BJ (cell line): Measurements from ENCODE around the gene SEC24C. TPM values are rescaled to one million over a fixed set of nuclear protein-coding genes. Genes with fewer than 3 reads are reported as not detected.
A peak's percentile ranks its signal among the peaks of the same experiment; 100 is the strongest.
"Not testable (repeated sequence)": the region's sequence is repeated elsewhere in the genome, so short reads cannot be mapped to it uniquely, and the experiment has no call there.

Experiments used
- CTCF ChIA-PET: fragments of 350-600 bp; formaldehyde crosslinking; extraction: SDS; loops from one replicate; lab custom pipeline; 2021; ENCODE audit warnings: antibody characterized with exemption, inconsistent platforms; lab: Yijun Ruan, JAX
- POLR2A ChIA-PET: fragments of 300-600 bp; sonication (Branson Sonifier 250); formaldehyde crosslinking; extraction: SDS; loops from one replicate; lab custom pipeline; 2021; ENCODE audit warnings: antibody characterized with exemption; lab: Charles Lee
- DNase-seq: peaks from one replicate; pipeline ENCODE4 v3.0.0-alpha.2; 2011; ENCODE audit warnings: low read depth
- H3K27me3 ChIP-seq: 2 replicates; pipeline ENCODE4 v1.6.0; 2011; ENCODE audit warnings: low read length; ENCODE audit not compliant: control insufficient read depth, insufficient read depth
- H3K36me3 ChIP-seq: 2 replicates; pipeline ENCODE4 v1.5.1; 2011; ENCODE audit warnings: low read length; ENCODE audit not compliant: control insufficient read depth, insufficient read depth
- H3K4me3 ChIP-seq: 2 replicates; pipeline ENCODE4 v1.5.1; 2011; ENCODE audit warnings: low read depth, mild to moderate bottlenecking, control low read depth, low read length
- polyA plus RNA-seq: library from polyadenylated mRNA; depleted of rRNA; stranded (reverse); fragments of >200 nt; gene quantifications from 2 replicates; pipeline ENCODE4 v1.2.3, GENCODE V29; 2011
- TF ChIP-seq, protein P1 (sequence below): IDR thresholded peaks from 2 replicates; pipeline ENCODE4 v1.5.1; 2011; ENCODE audit warnings: low read depth, mild to moderate bottlenecking, control low read depth, inconsistent platforms, low read length, moderate library complexity; ENCODE audit not compliant: insufficient read depth

The SEC24C gene
- polyA plus RNA-seq, 1 experiment: 92.2 TPM

DNA sequence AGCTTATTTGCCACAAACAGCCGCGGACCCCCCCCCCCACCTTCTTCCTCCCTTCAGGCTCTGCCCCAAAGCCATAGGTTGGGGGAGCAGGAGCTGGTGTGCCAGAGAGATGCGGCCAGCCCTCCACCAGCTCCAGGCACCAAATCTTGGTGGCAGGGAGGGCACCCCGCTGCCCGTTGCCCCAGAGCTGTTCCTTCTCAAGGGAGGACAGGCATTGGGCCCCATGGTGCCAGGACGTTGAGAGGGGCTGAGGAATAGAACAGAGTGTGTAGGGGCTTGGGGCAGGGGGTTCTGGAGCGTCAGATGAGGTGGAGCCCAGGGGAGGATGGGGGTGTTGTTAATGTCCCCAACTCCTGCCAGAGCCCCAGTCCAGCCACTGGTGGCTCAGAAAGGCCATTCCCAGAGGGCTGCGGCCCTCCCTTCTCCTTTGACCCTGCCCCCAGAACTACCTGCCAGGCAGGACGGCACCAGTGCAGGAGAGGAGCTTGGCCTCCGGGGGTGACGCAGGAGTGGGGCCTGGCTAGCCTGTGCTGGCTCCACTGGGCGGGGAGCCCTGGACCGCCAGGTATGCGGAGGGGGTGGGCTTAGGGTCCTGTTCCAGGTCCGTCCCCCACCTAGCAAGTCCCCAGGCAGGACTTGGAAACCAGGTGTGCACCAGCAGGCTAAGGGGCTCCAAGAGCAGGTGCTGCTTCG lies 10.0 kb upstream of the SEC24C start:
- H3K36me3 ChIP-seq: peaks cover 16% of the 10 kb centered on the region
- ChIA-PET CTCF (interaction anchor here (1.5 kb wide), 1 partner anchor 10 kb away, joined by 5 read pairs; the partner anchor contains the start of gene SEC24C), POLR2A (interaction anchor here (0.7 kb wide), 1 partner anchor 9 kb away, joined by 15 read pairs; no protein-coding TSS in a partner anchor)
- no peak for DNase-seq
- no peaks in the 10 kb centered on the region for H3K27me3 ChIP-seq
- no peak overlapping the region for H3K4me3 ChIP-seq
- TF ChIP-seq, protein P1, sequence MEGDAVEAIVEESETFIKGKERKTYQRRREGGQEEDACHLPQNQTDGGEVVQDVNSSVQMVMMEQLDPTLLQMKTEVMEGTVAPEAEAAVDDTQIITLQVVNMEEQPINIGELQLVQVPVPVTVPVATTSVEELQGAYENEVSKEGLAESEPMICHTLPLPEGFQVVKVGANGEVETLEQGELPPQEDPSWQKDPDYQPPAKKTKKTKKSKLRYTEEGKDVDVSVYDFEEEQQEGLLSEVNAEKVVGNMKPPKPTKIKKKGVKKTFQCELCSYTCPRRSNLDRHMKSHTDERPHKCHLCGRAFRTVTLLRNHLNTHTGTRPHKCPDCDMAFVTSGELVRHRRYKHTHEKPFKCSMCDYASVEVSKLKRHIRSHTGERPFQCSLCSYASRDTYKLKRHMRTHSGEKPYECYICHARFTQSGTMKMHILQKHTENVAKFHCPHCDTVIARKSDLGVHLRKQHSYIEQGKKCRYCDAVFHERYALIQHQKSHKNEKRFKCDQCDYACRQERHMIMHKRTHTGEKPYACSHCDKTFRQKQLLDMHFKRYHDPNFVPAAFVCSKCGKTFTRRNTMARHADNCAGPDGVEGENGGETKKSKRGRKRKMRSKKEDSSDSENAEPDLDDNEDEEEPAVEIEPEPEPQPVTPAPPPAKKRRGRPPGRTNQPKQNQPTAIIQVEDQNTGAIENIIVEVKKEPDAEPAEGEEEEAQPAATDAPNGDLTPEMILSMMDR: no peak

DNA sequence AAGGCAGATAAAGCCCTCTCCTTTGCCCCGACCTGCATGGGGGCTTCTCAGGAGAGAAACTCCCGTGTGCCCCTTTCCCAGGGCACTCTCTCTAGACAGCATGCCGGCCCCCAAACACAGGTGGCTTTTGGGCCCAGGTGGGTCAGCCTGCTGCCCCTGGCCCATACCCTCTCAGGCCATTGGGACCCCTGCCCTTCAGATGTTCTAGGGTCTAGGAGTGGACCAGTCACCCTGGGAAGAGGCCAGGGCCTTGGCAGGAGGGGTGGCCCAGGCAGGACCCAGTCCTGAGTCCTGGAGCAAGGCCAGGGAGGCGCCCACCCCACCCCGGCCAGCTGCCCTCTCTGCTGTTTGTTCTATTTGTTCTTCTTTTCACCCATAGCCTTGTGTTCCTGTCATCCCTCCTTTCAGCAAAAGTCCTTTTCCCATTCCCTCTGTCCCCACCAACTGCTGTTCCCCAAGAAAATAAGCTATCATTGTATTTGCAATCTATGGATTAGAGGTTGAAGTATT lies 9.3 kb upstream of the SEC24C start:
- no peak for DNase-seq
- Histone ChIP-seq H3K27me3 (no peaks in the 10 kb centered on the region), H3K4me3 (no peak overlapping the region), H3K36me3 (peaks cover 16% of the 10 kb centered on the region)
- TF ChIP-seq, protein P1: no peak
- ChIA-PET CTCF (interaction anchor here (1.5 kb wide), 1 partner anchor 9 kb away, joined by 5 read pairs; the partner anchor contains the start of gene SEC24C), POLR2A (no interaction called here)

DNA sequence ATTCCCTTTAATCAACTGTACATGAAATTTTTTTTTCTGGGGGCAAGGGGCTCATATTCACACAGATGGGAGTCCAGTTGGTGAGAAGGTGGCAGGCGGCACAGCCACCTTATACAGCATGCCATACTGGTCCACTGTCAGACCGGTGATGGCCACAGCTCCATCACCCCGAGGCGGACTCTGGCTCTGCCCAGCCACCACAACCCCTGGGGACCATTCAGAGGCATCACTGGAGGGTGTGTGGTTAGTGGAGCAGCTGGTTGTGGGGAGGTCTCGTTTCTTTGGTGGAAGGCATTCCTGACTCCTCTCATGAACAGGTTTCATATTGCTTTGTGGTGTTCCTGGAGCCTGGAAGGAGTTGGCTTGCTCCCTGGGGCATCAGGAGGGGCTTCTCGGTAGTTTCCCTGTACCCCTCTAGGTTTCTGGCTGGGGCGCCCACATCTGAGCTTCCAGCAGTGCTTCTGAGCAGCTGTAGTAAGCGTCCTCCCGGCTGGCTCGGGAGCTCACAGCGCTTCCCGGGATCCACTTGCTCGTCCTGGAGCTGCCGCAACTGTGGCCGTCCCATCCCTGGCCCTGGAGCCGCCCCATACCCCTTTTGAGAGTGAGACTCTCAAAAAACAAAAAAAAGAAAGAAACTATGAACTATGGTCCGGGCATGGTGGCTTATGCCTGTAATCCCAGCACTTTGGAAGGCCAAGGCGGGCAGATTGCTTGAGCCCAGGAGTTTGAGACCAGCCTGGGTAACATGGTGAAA lies 3.5 kb upstream of the SEC24C start:
- POLR2A ChIA-PET, DNase-seq, H3K27me3 ChIP-seq, H3K36me3 ChIP-seq, H3K4me3 ChIP-seq: not testable (repeated sequence)
- CTCF ChIA-PET: interaction anchor here (0.6 to 1.1 kb wide), 4 partner anchors 9 to 228 kb away, joined by 3 to 4 read pairs (median 3); no protein-coding TSS in a partner anchor

DNA sequence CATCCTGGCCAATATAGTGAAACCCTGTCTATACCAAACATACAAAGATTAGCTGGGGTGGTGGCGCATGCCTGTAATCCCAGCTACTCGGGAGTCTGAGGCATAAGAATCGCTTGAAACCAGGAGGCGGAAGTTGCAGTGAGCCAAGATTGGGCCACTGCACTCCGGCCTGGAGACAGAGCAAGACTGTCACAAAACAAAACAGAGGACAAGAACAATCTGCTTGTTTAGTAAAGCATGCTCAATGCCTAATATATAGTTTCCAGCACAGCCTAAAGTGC lies 1.8 kb upstream of the SEC24C start:
- no peak for DNase-seq
- ChIA-PET CTCF (interaction anchor here (1.5 kb wide), 1 partner anchor 12 kb away, joined by 4 read pairs; no protein-coding TSS in a partner anchor), POLR2A (no interaction called here)
- no peak overlapping the region for H3K4me3 ChIP-seq
- TF ChIP-seq, protein P1: no peak
- H3K36me3 ChIP-seq: peaks cover 6% of the 10 kb centered on the region
- H3K27me3 ChIP-seq: no peaks in the 10 kb centered on the region

DNA sequence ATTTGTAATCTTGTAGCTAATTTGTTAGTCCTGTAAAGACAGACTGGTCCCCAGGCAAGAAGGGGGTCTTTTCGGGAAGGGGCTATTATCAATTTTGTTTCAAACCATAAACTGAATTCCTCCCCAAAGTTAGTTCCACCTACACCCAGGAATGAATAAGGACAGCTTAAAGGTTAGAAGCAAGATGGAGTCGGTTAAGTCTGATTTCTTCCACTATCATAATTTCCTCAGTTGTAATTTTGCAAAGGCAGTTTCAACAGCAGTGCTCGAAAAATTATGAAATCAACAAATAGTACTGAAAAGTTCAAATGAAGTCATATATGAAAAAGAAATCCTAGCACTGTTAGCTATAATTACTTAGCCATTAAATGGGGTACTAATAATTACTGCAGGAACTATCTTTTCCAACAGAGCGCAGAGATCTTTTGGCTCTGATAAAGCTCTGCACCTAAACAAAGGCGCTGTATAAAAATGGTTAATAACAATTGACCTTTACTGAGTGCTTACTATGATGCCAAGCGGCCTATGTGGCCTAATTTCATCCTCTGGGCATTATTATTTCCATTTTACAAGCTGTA lies 756 bp upstream of the SEC24C start:
- CTCF ChIA-PET: interaction anchor here (0.7 to 1.5 kb wide), 5 partner anchors 8 to 1810 kb away, joined by 3 to 5 read pairs (median 4); a partner anchor contains a TSS

More for the DNA sequence above, 756 bp upstream of the SEC24C start:
- no peak for DNase-seq
- H3K27me3 ChIP-seq: no peaks in the 10 kb centered on the region
- TF ChIP-seq, protein P1: no peak
- peaks cover 4% of the 10 kb centered on the region; the same call in 1 of the 2 replicates for H3K36me3 ChIP-seq
- peak overlapping the region; percentile 81 for H3K4me3 ChIP-seq
- POLR2A ChIA-PET: interaction anchor here (0.6 kb wide), 1 partner anchor 10 kb away, joined by 15 read pairs; no protein-coding TSS in a partner anchor
